Lower leg skin (tissue), 3 donors: ENCODE results near the gene NEGR1.

Experiments used
- POLR2A ChIP-seq, 2 donors: fragments of 450-650 bp; IDR thresholded peaks; one replicate each; pipeline ENCODE4 v1.6.1; 2016 to 2017; ENCODE audit warnings: antibody characterized with exemption in 2 of 2, mild to moderate bottlenecking in 1 of 2, moderate library complexity in 1 of 2
- TF ChIP-seq, protein P1 (sequence below), 3 donors: fragments of 450-650 bp; IDR thresholded peaks; one replicate each; pipeline ENCODE4 v1.5.1; 2016; ENCODE audit warnings: antibody characterized with exemption in 3 of 3, mild to moderate bottlenecking in 3 of 3, moderate library complexity in 2 of 3

DNA sequence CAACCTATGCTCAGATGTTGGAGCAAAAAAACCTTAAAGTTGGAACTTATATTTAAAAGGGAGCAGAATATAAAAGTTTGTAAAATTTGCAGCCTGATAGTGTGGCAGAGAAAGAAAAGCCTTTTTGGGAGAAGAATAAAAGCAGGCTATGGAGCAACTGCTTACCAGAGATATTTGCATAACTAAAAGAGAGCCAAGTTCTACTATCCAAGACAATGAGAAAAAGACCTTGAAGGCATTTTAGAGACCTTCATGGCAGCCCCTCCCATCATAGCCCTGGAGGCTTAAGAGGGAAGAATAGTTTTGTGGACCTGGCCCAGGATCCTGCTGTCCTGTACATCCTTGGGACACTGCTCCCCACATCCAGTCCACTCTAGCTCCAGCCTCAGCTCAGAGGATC, 889.0 kb downstream of the NEGR1 start:
- no peak for TF ChIP-seq POLR2A (IDR thresholded peaks at IDR 0.05)
- TF ChIP-seq, protein P1, sequence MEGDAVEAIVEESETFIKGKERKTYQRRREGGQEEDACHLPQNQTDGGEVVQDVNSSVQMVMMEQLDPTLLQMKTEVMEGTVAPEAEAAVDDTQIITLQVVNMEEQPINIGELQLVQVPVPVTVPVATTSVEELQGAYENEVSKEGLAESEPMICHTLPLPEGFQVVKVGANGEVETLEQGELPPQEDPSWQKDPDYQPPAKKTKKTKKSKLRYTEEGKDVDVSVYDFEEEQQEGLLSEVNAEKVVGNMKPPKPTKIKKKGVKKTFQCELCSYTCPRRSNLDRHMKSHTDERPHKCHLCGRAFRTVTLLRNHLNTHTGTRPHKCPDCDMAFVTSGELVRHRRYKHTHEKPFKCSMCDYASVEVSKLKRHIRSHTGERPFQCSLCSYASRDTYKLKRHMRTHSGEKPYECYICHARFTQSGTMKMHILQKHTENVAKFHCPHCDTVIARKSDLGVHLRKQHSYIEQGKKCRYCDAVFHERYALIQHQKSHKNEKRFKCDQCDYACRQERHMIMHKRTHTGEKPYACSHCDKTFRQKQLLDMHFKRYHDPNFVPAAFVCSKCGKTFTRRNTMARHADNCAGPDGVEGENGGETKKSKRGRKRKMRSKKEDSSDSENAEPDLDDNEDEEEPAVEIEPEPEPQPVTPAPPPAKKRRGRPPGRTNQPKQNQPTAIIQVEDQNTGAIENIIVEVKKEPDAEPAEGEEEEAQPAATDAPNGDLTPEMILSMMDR (IDR thresholded peaks at IDR 0.05), result no peak
